Measurements from ENCODE around the gene ACAP2.

ACAP2 gene

DNA sequence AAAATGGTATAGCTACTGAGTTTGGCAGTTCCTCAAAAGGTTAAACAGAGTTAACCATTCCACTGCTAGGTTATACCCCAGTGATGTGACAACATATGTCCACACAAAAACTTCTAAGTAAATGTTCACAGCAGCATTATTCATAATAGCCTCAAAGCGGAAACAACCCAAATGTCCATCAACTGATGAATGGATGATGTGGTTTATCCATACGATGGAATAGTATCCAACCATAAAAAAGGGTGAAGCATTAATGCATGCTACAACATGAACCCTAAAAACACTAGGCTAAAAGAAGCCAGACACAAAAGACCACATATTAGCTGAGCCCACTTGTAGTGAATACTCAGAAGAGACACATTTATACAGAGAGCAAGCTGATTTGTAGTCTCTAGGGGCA is 180.9 kb downstream of the ACAP2 start:
- no peak for DNase-seq (ENCODE audit: low read depth in 2 of 3, low spot score in 1 of 3)

GRCh38 chr3:195260280-195260905 is 182.4 kb downstream of the ACAP2 start:
- no peak for DNase-seq (ENCODE audit: low read depth in 2 of 3, low spot score in 1 of 3)

GRCh38 chr3:195259475-195260279 is 183.1 kb downstream of the ACAP2 start:
- peak; percentile 69 to 81 (median 73) for DNase-seq (ENCODE audit: low read depth in 2 of 3, low spot score in 1 of 3)

- DNase-seq (ENCODE audit: low read depth in 2 of 3, low spot score in 1 of 3), result no peak
Measured at GRCh38 chr3:195259154-195259474, 183.7 kb downstream of the ACAP2 start.

DNA sequence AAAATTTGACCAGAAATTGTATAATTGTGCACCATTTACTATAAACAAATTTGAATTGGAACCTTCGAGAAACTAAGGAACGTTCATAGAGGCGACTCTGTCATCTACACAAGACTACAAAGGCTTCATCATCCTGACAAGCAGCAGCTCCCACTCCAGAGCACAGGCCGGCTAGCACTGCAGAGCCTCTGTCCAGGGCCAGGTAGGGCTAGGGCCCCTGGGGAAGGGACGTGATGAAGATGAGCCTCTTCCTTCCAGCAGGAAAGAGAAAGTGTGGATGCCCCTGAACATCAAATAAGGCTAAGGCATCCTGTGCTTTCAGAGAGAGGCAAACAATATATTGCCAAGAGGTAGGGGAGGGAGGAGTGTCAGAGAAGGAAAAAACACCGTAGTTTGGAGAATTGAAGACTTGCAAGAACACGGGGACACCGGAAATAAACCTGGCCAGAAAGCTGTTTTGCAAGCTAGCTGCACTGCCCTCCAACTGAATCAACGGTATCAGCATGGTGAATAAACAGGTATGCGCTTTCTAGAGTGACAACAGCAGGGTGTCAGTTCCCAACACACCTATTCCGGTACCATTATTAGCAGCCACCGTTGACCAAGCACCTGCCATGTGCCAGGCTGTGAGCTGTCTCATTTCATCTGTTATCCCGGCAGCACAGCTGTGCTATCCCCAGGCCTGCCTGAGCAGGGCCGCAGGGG is 184.2 kb downstream of the ACAP2 start:
- DNase-seq (ENCODE audit: low read depth in 2 of 3, low spot score in 1 of 3), result no peak

DNA sequence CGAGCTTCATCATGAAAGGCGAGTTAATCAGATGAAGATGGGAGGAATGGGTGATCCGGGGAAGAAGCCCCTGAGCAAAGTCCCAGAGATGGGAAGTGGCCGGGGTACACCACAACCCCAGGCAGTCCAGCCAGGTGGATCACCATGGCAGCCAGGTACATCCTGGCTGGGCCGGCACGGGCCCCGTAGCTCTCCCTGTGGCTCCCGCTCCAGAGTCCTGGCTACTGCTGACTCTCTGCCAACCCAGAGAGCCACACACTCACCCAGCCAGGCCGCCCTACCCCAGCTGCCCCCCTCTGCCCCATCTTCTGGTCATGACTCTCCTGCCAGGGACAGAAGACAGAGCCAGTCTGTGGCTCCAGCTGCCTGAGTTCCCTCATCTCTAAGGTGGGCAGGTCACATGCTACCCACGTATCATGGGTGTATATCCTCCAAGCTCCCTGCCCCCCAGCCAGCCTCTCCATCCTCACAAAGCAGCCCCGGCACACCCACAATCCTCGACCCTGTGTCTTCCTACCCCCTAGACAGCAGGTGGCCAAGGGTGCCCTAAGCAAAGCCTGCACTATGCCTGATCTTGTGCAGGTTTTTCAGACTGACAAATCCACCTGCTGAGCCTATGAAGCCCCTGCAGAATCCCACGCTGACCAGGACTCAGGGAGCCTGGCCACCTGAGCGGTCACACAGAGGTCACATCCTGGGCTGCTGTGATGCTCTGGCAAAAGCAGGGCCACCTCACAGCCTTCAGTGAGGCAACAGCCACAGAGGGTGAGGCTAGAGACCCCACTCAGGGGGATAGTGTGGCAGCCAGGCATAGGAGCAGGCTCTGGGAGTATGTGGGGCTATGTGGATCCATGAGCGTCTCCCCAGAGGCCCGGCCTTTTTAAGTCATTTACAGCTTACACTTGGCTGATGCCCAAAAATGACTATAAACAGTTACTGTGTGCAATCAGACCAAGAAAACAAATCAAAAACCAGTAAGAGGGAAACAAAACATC is 185.1 kb downstream of the ACAP2 start:
- no peak for DNase-seq (ENCODE audit: low read depth in 2 of 3, low spot score in 1 of 3)

DNA sequence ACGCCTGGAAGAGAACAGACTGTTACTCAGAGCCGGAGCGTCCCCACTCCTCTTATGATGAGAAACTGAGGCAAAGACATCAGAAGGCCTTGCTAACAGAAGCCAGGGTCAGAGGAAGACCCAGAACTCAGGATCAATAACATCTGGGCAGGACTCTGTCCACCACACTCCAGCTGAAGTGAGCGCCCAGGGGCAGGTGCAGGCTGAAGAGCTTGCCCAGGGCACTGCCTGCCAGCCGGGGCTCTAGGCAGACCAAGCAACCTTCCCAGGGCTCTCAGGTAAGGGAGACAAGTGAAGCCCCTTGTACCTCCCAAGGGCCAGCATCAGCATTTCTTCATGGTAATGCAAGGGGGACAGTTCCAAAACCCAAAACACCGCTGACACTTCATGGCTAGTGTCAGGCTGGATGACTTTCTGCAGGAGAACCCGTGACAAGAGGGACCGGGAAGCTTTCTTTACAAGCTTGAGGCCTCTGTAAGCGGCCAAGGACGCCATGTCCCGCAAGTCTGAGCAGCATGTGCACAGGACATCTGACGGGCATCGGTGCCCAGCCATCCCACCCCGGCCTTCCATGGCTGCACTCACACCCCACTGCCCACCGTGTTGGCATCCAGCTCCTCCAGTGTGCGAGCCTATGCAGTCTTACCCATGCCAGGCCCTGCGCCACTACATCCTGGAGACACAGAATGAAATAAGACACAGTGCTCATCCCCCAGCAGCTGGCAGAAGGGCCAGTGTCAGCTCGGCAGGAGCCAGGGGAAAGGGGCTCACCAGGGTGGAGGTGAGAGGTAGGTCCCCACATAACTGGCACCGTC is 186.0 kb downstream of the ACAP2 start:
- DNase-seq (ENCODE audit: low read depth in 2 of 3, low spot score in 1 of 3), result no peak

- DNase-seq (ENCODE audit: low read depth in 2 of 3, low spot score in 1 of 3), result no peak
Measured at GRCh38 chr3:195255571-195256501, 187.0 kb downstream of the ACAP2 start.

GRCh38 chr3:195255176-195255500 is 187.7 kb downstream of the ACAP2 start:
- DNase-seq (ENCODE audit: low read depth in 2 of 3, low spot score in 1 of 3), result no peak

DNA sequence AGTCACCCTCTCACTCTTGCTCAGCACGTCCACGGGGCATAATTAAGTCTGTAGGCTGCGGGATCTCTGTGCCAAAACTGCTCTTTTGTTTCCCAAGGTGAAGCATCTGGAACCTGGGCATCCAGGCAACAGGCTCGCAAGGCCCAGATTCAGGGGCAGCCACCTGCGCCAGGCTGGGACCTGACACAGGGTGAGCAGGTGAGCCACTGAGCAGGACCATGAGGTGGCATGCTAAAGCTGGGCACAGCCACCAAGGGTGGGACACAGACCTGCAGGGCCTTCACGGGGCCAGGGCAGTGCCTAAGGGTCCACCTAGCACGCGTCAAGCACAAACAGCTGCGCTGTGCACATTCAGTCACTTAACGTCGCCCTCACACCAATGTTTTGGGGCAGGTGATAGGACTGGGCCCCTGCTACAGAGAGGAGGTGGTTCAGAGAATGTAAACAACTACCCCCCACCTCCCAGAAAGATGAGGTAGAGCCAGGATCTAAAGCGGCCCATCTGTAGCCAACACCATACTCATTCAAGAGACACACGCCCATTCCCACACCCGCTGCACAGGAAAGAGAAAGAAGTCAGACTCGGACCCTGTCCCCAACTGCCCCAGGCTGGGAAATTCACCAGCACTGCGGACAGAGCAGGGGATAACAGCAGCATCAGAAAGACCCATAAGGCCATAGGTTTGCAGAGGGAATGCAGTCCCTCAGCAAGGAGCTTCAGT is 188.2 kb downstream of the ACAP2 start:
- DNase-seq (ENCODE audit: low read depth in 2 of 3, low spot score in 1 of 3), result no peak

DNA sequence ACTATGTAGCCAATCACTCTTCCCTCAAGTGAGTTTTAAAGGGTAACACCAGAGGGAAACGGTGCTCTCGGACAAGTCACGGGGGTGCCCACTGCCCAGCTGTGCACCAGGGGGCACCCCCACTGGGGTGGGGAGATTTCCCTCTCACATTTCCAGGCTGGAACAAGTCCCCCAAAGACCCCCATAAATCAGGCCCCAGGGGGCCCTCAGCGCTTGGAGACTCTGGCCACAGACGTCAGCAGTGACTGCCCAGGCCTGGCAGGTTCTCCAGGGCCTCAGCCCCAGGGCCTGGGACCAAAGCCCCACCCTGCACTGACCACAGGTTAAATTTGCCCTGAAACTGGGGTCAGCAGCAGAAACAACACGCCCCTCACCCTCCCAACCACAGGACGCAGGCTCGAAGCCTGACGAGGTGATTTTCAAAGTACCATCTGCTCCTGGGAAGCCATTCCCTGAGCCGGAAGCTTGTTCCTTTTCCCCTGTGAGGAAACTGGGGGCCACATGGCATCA is 188.8 kb downstream of the ACAP2 start:
- no peak for DNase-seq (ENCODE audit: low read depth in 2 of 3, low spot score in 1 of 3)

- DNase-seq (ENCODE audit: low read depth in 2 of 3, low spot score in 1 of 3), result no peak
Measured at GRCh38 chr3:195251336-195252065, 191.3 kb downstream of the ACAP2 start.

GRCh38 chr3:195250473-195251251 is 192.2 kb downstream of the ACAP2 start:
- no peak for DNase-seq (ENCODE audit: low read depth in 2 of 3, low spot score in 1 of 3)

DNA sequence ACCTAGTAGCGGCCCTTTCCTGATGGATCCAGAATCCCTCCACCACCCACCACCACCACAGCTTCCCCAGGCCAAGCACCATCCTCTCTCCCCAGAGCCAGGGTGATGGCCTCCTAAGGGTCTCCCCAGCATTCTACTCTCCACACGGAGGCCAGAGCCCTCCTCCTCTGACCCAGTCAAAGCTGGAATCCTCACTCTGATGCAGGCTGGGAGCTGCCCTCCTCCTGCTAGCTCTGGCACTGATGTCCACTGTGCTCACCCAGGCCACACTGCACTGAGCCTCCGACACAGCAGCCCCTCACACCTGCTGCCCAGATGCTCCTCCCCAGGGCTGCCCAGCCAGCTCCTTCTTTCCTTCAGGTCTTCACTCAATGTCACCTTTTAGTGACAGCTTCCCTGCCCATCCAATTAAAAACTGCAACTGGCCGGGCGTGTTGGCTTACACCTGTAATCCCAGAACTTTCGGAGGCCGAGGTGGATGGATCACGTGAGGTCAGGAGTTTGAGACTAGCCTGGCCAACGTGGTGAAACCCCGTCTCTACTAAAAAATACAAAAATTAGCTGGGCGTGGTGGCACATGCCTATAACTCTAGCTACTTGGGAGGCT is 192.9 kb downstream of the ACAP2 start:
- DNase-seq (ENCODE audit: low read depth in 2 of 3, low spot score in 1 of 3), result no peak

DNA sequence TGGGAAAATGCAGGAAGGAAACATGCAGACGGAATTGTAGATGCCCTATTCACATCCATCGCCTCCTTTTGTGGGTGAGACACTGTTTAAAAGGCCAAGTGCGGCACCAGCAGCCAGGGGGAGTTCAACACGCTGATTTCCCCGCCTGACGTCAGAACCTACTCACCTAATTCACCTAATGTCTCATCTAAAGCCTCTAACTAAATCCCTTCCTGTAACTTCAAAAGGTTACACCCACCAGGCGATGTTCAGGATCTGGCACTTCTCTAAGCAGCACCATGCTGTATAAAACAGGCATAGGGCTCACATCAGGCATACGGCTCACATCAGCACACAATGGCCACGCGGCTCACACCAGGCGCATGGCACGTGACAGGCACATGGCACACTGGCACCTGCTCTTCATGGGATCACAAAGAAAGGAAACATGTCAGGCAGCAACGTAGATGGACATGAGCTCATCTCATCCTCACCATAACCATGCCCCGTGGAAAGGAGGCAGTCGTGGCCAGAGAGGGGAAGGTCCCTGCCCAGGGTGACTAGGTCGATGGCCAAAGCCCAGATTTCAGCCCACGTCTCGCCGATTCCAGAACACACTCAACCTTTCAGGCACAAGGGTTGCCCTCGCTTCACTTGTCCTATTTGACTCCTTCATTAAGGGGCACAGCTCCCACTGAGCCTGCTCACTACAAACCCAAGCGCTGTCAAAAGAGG is 193.6 kb downstream of the ACAP2 start:
- DNase-seq (ENCODE audit: low read depth in 2 of 3, low spot score in 1 of 3), result no peak

DNA sequence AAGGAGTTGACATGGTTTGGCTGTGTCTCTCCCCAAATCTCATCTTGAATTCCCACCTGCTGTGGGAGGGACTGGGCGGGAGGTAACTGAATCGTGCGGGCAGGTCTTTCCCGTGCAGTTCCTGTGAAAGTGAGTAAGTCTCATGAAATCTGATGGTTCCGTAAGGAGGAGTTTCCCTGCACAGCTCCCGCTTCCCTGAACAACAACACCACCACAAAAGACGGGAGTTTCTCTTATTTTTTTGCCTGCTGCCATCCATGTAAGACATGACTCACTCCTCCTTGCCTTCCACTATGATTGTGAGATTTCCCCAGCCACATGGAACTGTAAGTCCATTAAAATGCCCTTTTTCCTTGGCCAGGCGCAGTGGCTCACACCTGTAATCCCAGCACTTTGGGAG is 194.5 kb downstream of the ACAP2 start:
- DNase-seq (ENCODE audit: low read depth in 2 of 3, low spot score in 1 of 3), result no peak
